HG02759 (cell line): ENCODE results near the gene PIH1D2.
"Not testable (repeated sequence)": the region's sequence is repeated elsewhere in the genome, so short reads cannot be mapped to it uniquely, and the experiment has no call there.

Experiments
- ATAC-seq: cut with Tn5 transposase; IDR thresholded peaks from one replicate; pipeline ENCODE4 v1.9.1; 2021; ENCODE audit warnings: mild to moderate bottlenecking, moderate library complexity; ENCODE audit not compliant: unreplicated experiment

The PIH1D2 gene

DNA sequence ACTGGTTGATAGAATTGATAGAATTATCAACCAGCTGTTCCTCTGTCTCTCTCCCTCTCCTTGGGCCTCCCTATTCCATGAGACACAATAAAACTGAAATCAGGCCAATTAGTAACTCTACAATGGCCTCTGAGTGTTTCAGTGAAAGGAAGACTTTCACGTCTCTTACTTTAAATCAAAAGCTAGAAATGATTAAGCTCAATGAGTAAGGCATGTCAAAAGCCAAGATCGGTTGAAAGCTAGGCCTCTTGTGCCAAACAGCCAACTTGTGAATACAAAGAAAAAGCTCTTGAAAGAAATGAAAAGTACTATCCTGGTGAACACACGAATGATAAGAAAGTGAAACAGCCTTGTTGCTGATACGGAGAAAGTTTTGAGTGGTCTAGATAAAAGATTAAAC is 16.6 kb downstream of the PIH1D2 start:
- no peak for ATAC-seq

GRCh38 chr11:112051768-112052167 is 22.0 kb downstream of the PIH1D2 start:
- ATAC-seq, result no peak

- peak; percentile 80 for ATAC-seq
These were observed 23.1 kb downstream of the PIH1D2 start for GRCh38 chr11:112050721-112051120.

- ATAC-seq, result no peak
These were observed 24.0 kb downstream of the PIH1D2 start for GRCh38 chr11:112049777-112050176.

- ATAC-seq, result not testable (repeated sequence)
These were observed 25.6 kb downstream of the PIH1D2 start for GRCh38 chr11:112048256-112048655.

- not testable (repeated sequence) for ATAC-seq
These were observed 27.2 kb downstream of the PIH1D2 start for GRCh38 chr11:112046647-112047046.

GRCh38 chr11:112044961-112045360 is 28.9 kb downstream of the PIH1D2 start:
- ATAC-seq, result no peak

DNA sequence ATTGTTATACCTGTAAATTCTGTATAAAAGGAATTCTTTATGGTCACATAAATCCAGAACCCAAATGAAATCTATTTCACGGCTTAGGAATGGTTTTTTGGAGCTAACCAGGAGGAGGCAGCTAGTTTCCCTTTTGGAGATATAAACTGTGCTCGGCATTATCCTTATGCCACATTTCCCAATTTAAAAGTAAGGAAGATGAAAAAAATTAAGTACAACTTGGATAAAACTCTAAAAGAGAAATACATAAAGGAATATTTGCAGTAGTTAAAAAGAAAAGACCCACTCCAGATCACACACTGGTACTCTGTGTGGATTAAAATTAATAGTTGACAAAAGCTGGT is 30.9 kb downstream of the PIH1D2 start:
- no peak for ATAC-seq

DNA sequence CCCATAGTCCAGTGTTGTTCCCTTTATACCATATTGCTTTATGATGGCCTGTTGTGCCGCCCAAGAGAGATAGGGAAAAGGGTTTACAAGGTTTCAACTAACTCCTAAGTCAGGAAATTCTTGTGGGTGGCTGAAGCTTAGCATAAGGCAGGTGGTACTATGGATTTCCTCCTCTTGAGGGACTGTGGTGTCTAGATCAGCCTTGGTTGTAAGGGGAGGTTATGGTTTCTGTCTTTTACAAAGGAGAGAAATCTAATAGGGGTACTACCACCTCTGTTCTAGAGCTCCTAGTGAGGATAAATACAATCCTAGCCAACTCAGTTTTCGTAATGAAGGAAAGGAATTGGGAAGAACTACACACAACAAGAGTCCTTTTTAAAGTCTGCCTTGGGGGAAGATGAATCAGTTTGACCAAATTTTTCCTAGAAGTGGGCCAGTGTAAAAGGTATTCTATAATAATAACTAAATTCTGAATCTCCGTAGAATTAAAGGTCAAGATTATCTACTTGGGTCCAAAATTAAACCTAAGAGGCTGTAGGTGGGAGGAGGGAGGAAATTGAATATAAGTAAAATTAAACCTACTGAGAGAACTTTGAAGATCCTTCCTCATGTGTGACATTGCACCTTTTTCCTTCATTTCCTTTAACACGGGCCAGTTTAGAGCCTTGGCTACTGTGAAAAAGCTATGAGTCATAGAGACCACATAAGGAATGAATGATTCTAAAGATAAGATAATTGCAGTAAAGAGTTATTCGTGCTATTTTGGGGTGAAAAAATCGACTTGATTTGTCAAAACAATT is 31.5 kb downstream of the PIH1D2 start:
- ATAC-seq, result no peak

DNA sequence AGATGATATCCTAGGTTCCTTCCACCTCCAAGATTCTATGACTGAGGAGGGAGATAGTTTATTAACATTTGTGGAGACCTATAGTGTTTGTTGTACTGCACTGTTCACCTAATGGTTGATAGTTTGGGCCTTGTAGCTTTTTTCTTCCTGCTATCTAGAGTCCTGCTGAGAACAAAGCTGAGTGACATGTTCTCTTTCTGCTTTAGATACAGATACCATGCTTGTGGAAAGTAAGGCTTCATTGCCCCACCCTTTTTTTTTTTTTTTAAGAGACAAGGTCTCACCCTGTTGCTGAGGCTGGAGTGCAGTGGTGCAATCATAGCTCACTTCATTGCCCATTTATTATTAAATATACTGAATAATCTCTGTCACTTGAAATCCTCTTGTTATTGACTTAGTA is 36.3 kb downstream of the PIH1D2 start:
- ATAC-seq, result no peak

DNA sequence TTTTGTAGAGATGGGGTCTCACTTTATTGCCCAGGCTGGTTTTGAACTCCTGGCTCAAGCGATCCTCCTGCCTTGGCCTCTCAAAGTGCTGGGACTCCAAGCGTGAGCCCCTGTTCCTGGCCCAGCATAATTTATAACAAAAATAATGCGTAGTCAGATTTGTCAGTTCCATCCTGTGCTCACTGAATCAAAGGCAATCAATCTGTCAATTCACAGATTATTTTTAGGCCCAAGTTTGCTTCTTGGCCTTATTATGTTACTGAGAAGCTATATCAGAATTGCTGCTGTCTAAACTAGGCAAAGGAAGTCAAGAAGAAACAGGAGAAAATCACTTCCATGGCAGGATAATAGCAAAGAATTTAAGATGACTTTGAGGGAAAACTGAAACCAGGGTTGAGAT is 39.9 kb downstream of the PIH1D2 start:
- ATAC-seq, result no peak

GRCh38 chr11:112029460-112029859 is 44.4 kb downstream of the PIH1D2 start:
- ATAC-seq, result no peak

GRCh38 chr11:112026784-112027410 is 46.9 kb downstream of the PIH1D2 start:
- not testable (repeated sequence) for ATAC-seq

GRCh38 chr11:112025707-112026106 is 48.1 kb downstream of the PIH1D2 start:
- peak; percentile 6 for ATAC-seq

DNA sequence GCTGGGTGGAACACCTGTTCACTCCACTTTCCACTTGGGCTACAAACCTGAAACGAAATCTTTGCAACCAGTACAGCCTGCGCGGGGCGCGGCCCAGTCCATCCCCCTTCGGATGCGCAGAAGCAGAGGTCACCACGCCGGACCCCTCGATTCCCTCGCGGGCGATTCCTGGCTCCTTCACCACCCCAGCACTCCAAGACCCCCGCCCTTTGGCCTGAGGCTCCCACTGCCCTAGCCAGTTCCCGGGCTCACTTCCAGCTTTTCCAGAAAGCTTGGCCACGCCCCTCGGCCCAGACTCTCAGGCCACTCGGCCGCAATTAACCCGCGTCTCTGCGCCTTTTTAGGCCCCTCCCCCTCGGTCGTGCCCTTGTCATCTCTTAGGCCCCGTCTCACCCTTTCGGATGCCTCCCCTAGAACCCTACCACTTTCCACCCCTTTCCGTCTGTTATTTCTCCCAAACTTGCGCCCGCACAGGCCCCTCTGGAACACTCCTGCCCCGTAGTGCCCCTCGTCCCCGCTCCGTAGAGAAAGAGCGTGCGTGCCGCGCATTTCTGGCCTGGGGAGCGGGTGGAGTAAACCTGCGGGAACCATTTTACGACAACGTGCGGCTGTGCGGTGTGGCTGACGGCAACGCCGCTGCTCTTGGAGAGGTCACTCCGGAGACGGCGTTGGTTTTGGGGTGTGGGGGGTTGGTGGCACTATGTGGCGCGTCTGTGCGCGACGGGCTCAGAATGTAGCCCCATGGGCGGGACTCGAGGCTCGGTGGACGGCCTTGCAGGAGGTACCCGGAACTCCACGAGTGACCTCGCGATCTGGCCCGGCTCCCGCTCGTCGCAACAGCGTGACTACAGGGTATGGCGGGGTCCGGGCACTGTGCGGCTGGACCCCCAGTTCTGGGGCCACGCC is 48.8 kb downstream of the PIH1D2 start, which contains the start of gene DLAT:
Gene DLAT (plus strand): TSS at position 636 of the 906 bp plus-strand sequence. CDS start 65 bp downstream, at position 701.
- peak; percentile 74 for ATAC-seq

- peak; percentile 46 for ATAC-seq
These were observed 49.5 kb downstream of the PIH1D2 start for GRCh38 chr11:112024178-112024772.

DNA sequence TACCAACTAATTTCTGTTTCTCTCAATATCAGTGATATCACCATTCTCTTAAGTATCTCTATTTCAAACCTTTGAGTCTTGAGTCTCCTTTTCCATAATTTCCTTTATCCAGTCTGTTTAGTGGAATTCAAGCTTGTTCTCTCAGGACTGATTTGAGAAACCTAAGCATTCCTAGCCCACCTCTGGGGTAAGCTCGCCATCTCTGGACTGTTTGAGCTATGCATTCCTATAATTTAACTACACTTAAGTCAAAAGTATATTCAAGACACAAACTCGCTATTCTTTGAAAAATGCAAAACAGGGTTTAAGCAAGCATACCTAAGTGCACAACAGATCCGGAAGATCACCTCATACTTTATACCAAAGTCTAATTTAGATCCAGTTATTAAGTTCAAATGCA is 50.7 kb downstream of the PIH1D2 start:
- no peak for ATAC-seq

- no peak for ATAC-seq
These were observed 54.8 kb downstream of the PIH1D2 start for GRCh38 chr11:112019066-112019465.
